ENCODE data around the gene UVRAG.

DNA sequence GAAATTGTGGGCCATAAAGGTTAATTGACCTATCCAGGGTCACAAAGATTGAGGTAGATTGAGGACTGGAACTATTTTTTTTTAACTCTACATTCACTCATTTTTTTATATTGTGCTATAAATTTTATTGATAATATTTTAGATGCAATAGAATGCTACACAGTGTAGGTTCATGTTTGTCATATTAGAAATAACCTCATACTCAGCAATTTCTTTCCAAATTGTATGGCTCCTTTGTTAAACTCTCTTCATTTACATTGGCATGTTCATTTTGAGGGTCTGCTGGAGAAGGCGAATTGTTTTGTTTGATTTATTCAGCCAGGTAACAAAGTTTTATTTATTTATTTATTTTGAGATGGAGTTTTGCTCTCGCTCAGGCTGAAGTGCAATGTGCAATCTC, 44.6 kb downstream of the UVRAG start:
- no peak for TF ChIP-seq YY1 (IDR thresholded peaks at IDR 0.05; ENCODE audit: insufficient read depth, insufficient read length)
- TF ChIP-seq SUZ12 (IDR thresholded peaks at IDR 0.05; ENCODE audit: extremely low read depth, insufficient read depth, insufficient read length): no peak
- TF ChIP-seq ZNF274 (IDR thresholded peaks at IDR 0.05; ENCODE audit: low read depth, low read length): no peak
